KMS-11 (cell line): ENCODE results near the gene XPR1.

Source experiments
- H2AFZ ChIP-seq: fragments of 200-600 bp; sonication (generic); 2 replicates; pipeline ENCODE4 v1.6.1; 2016; ENCODE audit warnings: antibody characterized with exemption, mixed run types, low read depth
- H3K27ac ChIP-seq: fragments of 200-600 bp; sonication (generic); 2 replicates; pipeline ENCODE4 v1.6.1; 2016; ENCODE audit warnings: mild to moderate bottlenecking, mixed run types
- H3K27me3 ChIP-seq: fragments of 200-600 bp; sonication (generic); 2 replicates; pipeline ENCODE4 v1.6.1; 2017; ENCODE audit warnings: mild to moderate bottlenecking, low read depth, mixed run types, moderate library complexity; ENCODE audit not compliant: insufficient read depth
- H3K36me3 ChIP-seq: fragments of 200-600 bp; sonication (generic); 2 replicates; pipeline ENCODE4 v1.6.1; 2017; ENCODE audit warnings: mild to moderate bottlenecking, mixed run types; ENCODE audit not compliant: insufficient read depth
- H3K4me1 ChIP-seq: fragments of 200-600 bp; sonication (generic); 2 replicates; pipeline ENCODE4 v1.6.1; 2016; ENCODE audit warnings: mild to moderate bottlenecking, low read depth, mixed run types; ENCODE audit not compliant: poor library complexity, severe bottlenecking
- H3K4me2 ChIP-seq: fragments of 200-600 bp; sonication (generic); 2 replicates; pipeline ENCODE4 v1.7.0; 2016; ENCODE audit warnings: mild to moderate bottlenecking, mixed run types
- H3K4me3 ChIP-seq: fragments of 200-600 bp; sonication (generic); IDR thresholded peaks from 2 replicates; pipeline ENCODE4 v1.6.1; 2017; ENCODE audit warnings: low read depth, low read length, mixed read lengths; ENCODE audit not compliant: insufficient read depth
- H3K79me2 ChIP-seq: fragments of 200-600 bp; sonication (generic); 2 replicates; pipeline ENCODE4 v1.6.1; 2016; ENCODE audit warnings: low read depth, mixed run types; ENCODE audit not compliant: insufficient read depth
- H3K9ac ChIP-seq: fragments of 200-600 bp; sonication (generic); 2 replicates; pipeline ENCODE4 v1.6.1; 2016; ENCODE audit warnings: mild to moderate bottlenecking, mixed run types
- H4K20me1 ChIP-seq: fragments of 200-600 bp; sonication (generic); 2 replicates; pipeline ENCODE4 v1.6.1; 2016; ENCODE audit warnings: mild to moderate bottlenecking, mixed run types; ENCODE audit not compliant: insufficient read depth
- TF ChIP-seq, protein P1 (sequence below): fragments of 200-600 bp; sonication (generic); conservative IDR thresholded peaks from 2 replicates; pipeline ENCODE4 v1.6.1; 2017; ENCODE audit warnings: low read depth, mild to moderate bottlenecking, antibody characterized with exemption, low read length, moderate library complexity, mixed read lengths

XPR1 gene

GRCh38 chr1:180893614-180894013, 261.8 kb downstream of the XPR1 start:
- Histone ChIP-seq H4K20me1 (no peaks in the 10 kb centered on the region), H3K4me2 (no peak overlapping the region), H3K27ac (no peak overlapping the region), H3K36me3 (no peaks in the 10 kb centered on the region), H3K4me1 (no peaks in the 10 kb centered on the region), H3K27me3 (no peaks in the 10 kb centered on the region), H3K9ac (no peak overlapping the region), H3K79me2 (no peaks in the 10 kb centered on the region), H2AFZ (no peak overlapping the region), H3K4me3 (no peak overlapping the region)
- TF ChIP-seq, protein P1, sequence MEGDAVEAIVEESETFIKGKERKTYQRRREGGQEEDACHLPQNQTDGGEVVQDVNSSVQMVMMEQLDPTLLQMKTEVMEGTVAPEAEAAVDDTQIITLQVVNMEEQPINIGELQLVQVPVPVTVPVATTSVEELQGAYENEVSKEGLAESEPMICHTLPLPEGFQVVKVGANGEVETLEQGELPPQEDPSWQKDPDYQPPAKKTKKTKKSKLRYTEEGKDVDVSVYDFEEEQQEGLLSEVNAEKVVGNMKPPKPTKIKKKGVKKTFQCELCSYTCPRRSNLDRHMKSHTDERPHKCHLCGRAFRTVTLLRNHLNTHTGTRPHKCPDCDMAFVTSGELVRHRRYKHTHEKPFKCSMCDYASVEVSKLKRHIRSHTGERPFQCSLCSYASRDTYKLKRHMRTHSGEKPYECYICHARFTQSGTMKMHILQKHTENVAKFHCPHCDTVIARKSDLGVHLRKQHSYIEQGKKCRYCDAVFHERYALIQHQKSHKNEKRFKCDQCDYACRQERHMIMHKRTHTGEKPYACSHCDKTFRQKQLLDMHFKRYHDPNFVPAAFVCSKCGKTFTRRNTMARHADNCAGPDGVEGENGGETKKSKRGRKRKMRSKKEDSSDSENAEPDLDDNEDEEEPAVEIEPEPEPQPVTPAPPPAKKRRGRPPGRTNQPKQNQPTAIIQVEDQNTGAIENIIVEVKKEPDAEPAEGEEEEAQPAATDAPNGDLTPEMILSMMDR: no peak

GRCh38 chr1:180896161-180896560, 264.3 kb downstream of the XPR1 start:
- H3K4me3 ChIP-seq: no peak overlapping the region
- no peaks in the 10 kb centered on the region for H4K20me1 ChIP-seq
- H3K27ac ChIP-seq: no peak overlapping the region
- H3K4me2 ChIP-seq: no peak overlapping the region
- no peaks in the 10 kb centered on the region for H3K4me1 ChIP-seq
- no peaks in the 10 kb centered on the region for H3K27me3 ChIP-seq
- no peaks in the 10 kb centered on the region for H3K36me3 ChIP-seq
- no peak overlapping the region for H3K9ac ChIP-seq
- TF ChIP-seq, protein P1: no peak
- H2AFZ ChIP-seq: no peak overlapping the region
- H3K79me2 ChIP-seq: no peaks in the 10 kb centered on the region

GRCh38 chr1:180898441-180899219, 266.8 kb downstream of the XPR1 start:
- H3K9ac ChIP-seq: no peak overlapping the region
- H4K20me1 ChIP-seq: no peaks in the 10 kb centered on the region
- TF ChIP-seq, protein P1: no peak
- no peak overlapping the region for H3K4me2 ChIP-seq
- H3K4me1 ChIP-seq: no peaks in the 10 kb centered on the region
- no peak overlapping the region for H2AFZ ChIP-seq
- no peaks in the 10 kb centered on the region for H3K36me3 ChIP-seq
- no peak overlapping the region for H3K27ac ChIP-seq
- no peaks in the 10 kb centered on the region for H3K79me2 ChIP-seq
- H3K4me3 ChIP-seq: no peak overlapping the region
- no peaks in the 10 kb centered on the region for H3K27me3 ChIP-seq

GRCh38 chr1:180899262-180899661, 267.4 kb downstream of the XPR1 start:
- Histone ChIP-seq H3K9ac (no peak overlapping the region), H3K27ac (no peak overlapping the region), H3K36me3 (no peaks in the 10 kb centered on the region), H3K4me3 (no peak overlapping the region), H3K79me2 (no peaks in the 10 kb centered on the region), H3K27me3 (no peaks in the 10 kb centered on the region), H4K20me1 (no peaks in the 10 kb centered on the region), H3K4me1 (no peaks in the 10 kb centered on the region), H2AFZ (no peak overlapping the region), H3K4me2 (no peak overlapping the region)
- TF ChIP-seq, protein P1: no peak
